ENCODE data around the gene HLF. TPM values are rescaled to one million over a fixed set of nuclear protein-coding genes. Genes with fewer than 3 reads are reported as not detected.

The HLF gene
- total RNA-seq, 2 experiments from 2014 or later: 3.4 to 3.5 TPM

GRCh38 chr17:55299890-55300289 is 35.1 kb downstream of the HLF start:
- no peaks in the 10 kb centered on the region for H3K9me3 Mint-ChIP-seq
- DNase-seq: no peak
- H3K4me1 Mint-ChIP-seq (ENCODE audit: low read depth): peaks cover 9% of the 10 kb centered on the region
- no peak overlapping the region for H3K4me3 Mint-ChIP-seq
- ChIA-PET CTCF (interaction anchor here (0.6 to 4.7 kb wide), 4 partner anchors 48 to 307 kb away, joined by 3 to 54 read pairs (median 4); no protein-coding TSS in a partner anchor), POLR2A (no interaction called here)
- H3K27ac Mint-ChIP-seq: no peak overlapping the region
- H3K36me3 Mint-ChIP-seq: no peaks in the 10 kb centered on the region
- intact Hi-C loops (cut with micrococcal nuclease): loop anchor here (5.0 kb wide), 1 partner anchor 248 kb away; no protein-coding TSS in a partner anchor
- no peaks in the 10 kb centered on the region for H3K27me3 Mint-ChIP-seq

- ChIA-PET CTCF (interaction anchor here (1.0 to 1.7 kb wide), 3 partner anchors 47 to 309 kb away, joined by 3 to 5 read pairs (median 4); no protein-coding TSS in a partner anchor), POLR2A (no interaction called here)
- no peak overlapping the region for H3K27ac Mint-ChIP-seq
- no peaks in the 10 kb centered on the region for H3K36me3 Mint-ChIP-seq
- DNase-seq: no peak
- no peaks in the 10 kb centered on the region for H3K9me3 Mint-ChIP-seq
- no peaks in the 10 kb centered on the region for H3K27me3 Mint-ChIP-seq
- peaks cover 9% of the 10 kb centered on the region for H3K4me1 Mint-ChIP-seq (ENCODE audit: low read depth)
- intact Hi-C loops (cut with micrococcal nuclease): no loop called here
- H3K4me3 Mint-ChIP-seq: no peak overlapping the region
These were observed 35.9 kb downstream of the HLF start for GRCh38 chr17:55300479-55301290.

DNA sequence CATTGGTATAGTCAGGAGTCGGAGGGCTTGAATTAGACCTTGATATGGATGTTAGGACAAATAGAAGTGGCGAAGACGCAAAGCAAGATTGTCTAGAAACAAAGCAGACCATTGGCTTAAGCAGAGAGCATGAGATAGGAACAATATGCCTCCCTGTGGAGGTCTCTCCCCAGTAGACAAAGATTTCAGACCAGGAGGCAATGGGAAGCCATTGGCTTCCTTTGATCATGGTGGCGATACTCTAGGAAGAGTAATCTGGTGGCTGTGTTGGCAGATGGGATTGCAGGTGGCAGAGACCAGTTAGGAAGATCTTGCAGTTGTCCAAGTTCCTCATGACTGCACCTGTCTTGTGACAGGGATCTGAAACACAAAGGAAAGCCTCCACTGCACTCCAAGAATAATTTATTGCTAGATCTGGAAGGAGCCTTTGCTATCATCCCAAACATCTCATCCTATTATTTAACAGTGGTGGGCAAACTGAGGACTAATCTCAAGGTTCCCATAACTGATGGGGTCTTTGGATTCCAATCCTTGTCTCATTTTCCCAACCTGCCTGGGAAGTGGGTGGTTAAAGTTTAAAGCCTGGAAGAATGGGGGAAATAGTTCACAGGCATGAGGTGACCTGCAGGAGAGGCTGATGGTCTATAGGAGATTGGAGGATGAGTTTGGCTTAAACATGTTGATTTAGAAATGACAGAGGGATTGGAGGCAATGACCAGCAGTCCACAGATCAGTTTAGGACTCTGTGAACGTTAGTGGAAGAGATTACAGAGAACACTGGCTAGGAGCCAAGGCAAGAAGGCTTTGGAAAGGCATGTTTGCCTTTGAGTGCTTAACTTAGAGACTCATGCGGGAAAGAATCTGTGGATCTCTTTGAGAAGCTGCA is 37.0 kb downstream of the HLF start:
- H3K4me3 Mint-ChIP-seq: no peak overlapping the region
- H3K9me3 Mint-ChIP-seq: no peaks in the 10 kb centered on the region
- ChIA-PET CTCF (interaction anchor here (1.3 to 4.5 kb wide), 2 partner anchors 43 to 48 kb away, joined by 3 to 56 read pairs; no protein-coding TSS in a partner anchor), POLR2A (no interaction called here)
- DNase-seq: no peak
- no peaks in the 10 kb centered on the region for H3K27me3 Mint-ChIP-seq
- H3K4me1 Mint-ChIP-seq (ENCODE audit: low read depth): peaks cover 9% of the 10 kb centered on the region
- H3K27ac Mint-ChIP-seq: no peak overlapping the region
- intact Hi-C loops (cut with micrococcal nuclease): loop anchor here (2.0 kb wide), 1 partner anchor 47 kb away; no protein-coding TSS in a partner anchor
- no peaks in the 10 kb centered on the region for H3K36me3 Mint-ChIP-seq

DNA sequence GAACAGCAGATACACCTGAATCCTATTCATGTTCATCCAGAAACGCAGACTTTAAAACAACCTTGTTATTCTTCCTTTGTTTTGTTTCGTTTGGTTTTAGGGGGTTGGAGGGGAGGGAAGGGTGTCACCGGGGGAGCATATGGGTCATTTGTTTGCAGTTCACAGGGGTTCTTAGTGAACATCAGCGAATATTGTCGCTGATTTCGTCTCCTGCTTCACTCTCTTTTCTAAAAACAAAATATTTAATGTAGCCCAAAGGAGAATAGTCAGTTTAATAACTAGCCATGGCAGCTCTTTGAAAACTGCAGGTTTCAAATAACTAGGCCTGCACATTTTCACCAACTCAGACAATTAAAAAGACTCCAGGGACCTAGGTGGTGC is 37.6 kb downstream of the HLF start:
- DNase-seq: no peak
- Mint-ChIP-seq H3K4me1 (ENCODE audit: low read depth) (peaks cover 9% of the 10 kb centered on the region), H3K9me3 (no peaks in the 10 kb centered on the region), H3K36me3 (no peaks in the 10 kb centered on the region), H3K27me3 (no peaks in the 10 kb centered on the region), H3K4me3 (no peak overlapping the region), H3K27ac (no peak overlapping the region)
- CTCF ChIA-PET: interaction anchor here (1.3 to 4.5 kb wide), 3 partner anchors 42 to 296 kb away, joined by 3 to 56 read pairs (median 3); no protein-coding TSS in a partner anchor
- POLR2A ChIA-PET: no interaction called here
- intact Hi-C loops (cut with micrococcal nuclease): loop anchor here (2.0 kb wide), 1 partner anchor 46 kb away; no protein-coding TSS in a partner anchor

DNA sequence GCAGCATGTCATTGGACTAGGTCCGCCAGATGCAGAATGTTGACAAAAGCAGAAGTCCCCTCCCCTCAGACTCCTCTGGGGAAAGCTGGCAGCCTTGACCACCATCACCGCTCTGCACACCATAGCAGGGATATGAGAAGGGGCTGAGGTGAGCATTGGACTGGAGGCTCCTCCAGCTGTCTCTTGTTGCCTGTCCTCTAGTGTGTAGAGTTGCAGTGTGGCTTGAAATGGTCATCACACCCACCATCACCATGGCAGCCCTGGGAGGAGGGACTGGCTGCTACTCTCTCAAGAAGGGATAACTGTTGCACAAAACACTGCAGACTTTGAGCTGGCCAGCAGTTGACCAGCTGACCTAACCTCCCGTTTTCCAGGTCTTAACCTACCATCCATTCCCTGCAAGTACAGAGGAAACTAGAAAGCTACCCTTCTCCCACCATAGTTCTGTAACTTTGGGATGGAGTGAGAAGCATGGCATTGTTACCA is 38.3 kb downstream of the HLF start:
- Mint-ChIP-seq H3K9me3 (no peaks in the 10 kb centered on the region), H3K27ac (no peak overlapping the region), H3K4me3 (no peak overlapping the region), H3K27me3 (peaks cover 2% of the 10 kb centered on the region), H3K36me3 (no peaks in the 10 kb centered on the region), H3K4me1 (ENCODE audit: low read depth) (peaks cover 9% of the 10 kb centered on the region)
- POLR2A ChIA-PET: interaction anchor here (0.7 kb wide), 1 partner anchor 41 kb away, joined by 3 read pairs; no protein-coding TSS in a partner anchor
- CTCF ChIA-PET: interaction anchor here (0.7 to 4.5 kb wide), 11 partner anchors 9 to 309 kb away, joined by 3 to 56 read pairs (median 3); no protein-coding TSS in a partner anchor
- intact Hi-C loops (cut with micrococcal nuclease): loop anchor here (2.0 kb wide), 1 partner anchor 46 kb away; no protein-coding TSS in a partner anchor
- DNase-seq: no peak

GRCh38 chr17:55303701-55304145 is 39.0 kb downstream of the HLF start:
- H3K4me1 Mint-ChIP-seq (ENCODE audit: low read depth): peaks cover 9% of the 10 kb centered on the region
- DNase-seq: peak; percentile 25
- peaks cover 2% of the 10 kb centered on the region for H3K27me3 Mint-ChIP-seq
- H3K4me3 Mint-ChIP-seq: no peak overlapping the region
- no peaks in the 10 kb centered on the region for H3K36me3 Mint-ChIP-seq
- intact Hi-C loops (cut with micrococcal nuclease): loop anchor here (2.0 kb wide), 1 partner anchor 45 kb away; no protein-coding TSS in a partner anchor
- ChIA-PET CTCF (interaction anchor here (0.7 to 4.5 kb wide), 11 partner anchors 9 to 310 kb away, joined by 3 to 56 read pairs (median 4); no protein-coding TSS in a partner anchor), POLR2A (interaction anchor here (0.7 kb wide), 1 partner anchor 41 kb away, joined by 3 read pairs; no protein-coding TSS in a partner anchor)
- H3K9me3 Mint-ChIP-seq: no peaks in the 10 kb centered on the region
- H3K27ac Mint-ChIP-seq: no peak overlapping the region

DNA sequence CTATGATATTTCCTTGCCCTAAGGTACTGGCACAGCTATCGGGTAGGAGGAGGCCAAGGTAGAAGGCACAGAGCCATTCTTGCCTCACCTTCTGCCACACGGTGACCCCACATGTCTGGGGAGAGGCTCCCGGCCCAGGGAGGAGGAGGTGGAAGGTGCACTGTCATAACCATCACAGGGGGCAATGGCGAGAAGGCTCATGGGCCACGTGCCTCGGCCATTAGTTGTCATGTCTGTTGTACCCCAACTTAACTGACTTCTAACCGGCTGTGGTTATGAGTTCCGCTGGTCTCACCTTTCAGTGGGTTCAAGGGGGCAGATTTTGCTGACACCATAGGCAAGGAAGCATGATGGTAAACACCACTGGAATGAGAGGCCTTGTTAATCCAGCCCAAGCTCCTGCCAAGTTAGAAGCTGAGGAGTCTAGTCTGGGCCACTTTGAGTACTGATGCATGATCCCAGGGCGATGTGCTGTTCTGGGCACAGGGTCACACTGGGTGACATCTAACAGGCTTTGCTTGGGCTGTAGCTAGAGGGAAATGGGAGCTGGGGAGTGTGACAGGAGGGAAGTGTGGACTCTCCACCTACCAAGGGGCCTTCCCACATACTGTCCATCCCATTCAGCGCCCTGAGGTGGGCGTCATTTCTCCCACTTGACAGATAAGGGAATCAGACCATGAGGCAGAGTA is 39.6 kb downstream of the HLF start:
- no peaks in the 10 kb centered on the region for H3K9me3 Mint-ChIP-seq
- no peak for DNase-seq
- peaks cover 2% of the 10 kb centered on the region for H3K27me3 Mint-ChIP-seq
- peaks cover 9% of the 10 kb centered on the region for H3K4me1 Mint-ChIP-seq (ENCODE audit: low read depth)
- no peak overlapping the region for H3K4me3 Mint-ChIP-seq
- ChIA-PET CTCF (interaction anchor here (0.6 to 4.5 kb wide), 10 partner anchors 10 to 1078 kb away, joined by 3 to 56 read pairs (median 4); no protein-coding TSS in a partner anchor), POLR2A (no interaction called here)
- no peaks in the 10 kb centered on the region for H3K36me3 Mint-ChIP-seq
- H3K27ac Mint-ChIP-seq: no peak overlapping the region
- intact Hi-C loops (cut with micrococcal nuclease): no loop called here

- Mint-ChIP-seq H3K27ac (no peak overlapping the region), H3K27me3 (peaks cover 2% of the 10 kb centered on the region), H3K36me3 (no peaks in the 10 kb centered on the region), H3K9me3 (no peaks in the 10 kb centered on the region), H3K4me1 (ENCODE audit: low read depth) (peaks cover 9% of the 10 kb centered on the region), H3K4me3 (no peak overlapping the region)
- POLR2A ChIA-PET: no interaction called here
- intact Hi-C loops (cut with micrococcal nuclease): no loop called here
- CTCF ChIA-PET: interaction anchor here (1.0 to 4.5 kb wide), 4 partner anchors 9 to 209 kb away, joined by 3 to 56 read pairs (median 7); no protein-coding TSS in a partner anchor
- no peak for DNase-seq
These were observed 40.7 kb downstream of the HLF start for GRCh38 chr17:55305321-55306087.

DNA sequence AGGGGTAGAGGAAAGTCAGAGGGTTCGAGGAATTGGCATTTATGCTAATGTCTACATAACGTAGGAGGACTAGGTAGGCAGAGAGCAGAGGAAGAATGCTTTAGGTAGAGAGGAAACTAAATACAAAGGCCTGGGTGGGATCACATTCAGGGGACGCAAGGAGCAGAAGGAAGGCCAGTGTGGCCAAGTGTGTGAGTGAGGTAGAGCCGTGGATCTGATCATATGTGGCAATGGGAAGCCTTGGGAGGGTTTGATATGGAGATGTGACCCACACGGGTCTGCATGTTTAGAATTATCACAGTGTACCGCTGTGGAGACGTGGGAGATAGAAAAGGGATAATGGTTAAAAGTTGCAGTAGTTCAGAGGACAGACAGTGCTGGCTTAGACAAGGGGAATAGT is 43.1 kb downstream of the HLF start:
- H3K9me3 Mint-ChIP-seq: no peaks in the 10 kb centered on the region
- POLR2A ChIA-PET: no interaction called here
- peaks cover 9% of the 10 kb centered on the region for H3K4me1 Mint-ChIP-seq (ENCODE audit: low read depth)
- no peak overlapping the region for H3K4me3 Mint-ChIP-seq
- no peaks in the 10 kb centered on the region for H3K36me3 Mint-ChIP-seq
- H3K27me3 Mint-ChIP-seq: peaks cover 2% of the 10 kb centered on the region
- intact Hi-C loops (cut with micrococcal nuclease): no loop called here
- DNase-seq: no peak
- CTCF ChIA-PET: interaction anchor here (1.5 kb wide), 1 partner anchor 48 kb away, joined by 5 read pairs; no protein-coding TSS in a partner anchor
- H3K27ac Mint-ChIP-seq: no peak overlapping the region

- H3K27me3 Mint-ChIP-seq: peaks cover 5% of the 10 kb centered on the region
- ChIA-PET CTCF (interaction anchor here (1.5 to 2.0 kb wide), 2 partner anchors 40 to 47 kb away, joined by 5 read pairs; no protein-coding TSS in a partner anchor), POLR2A (no interaction called here)
- H3K4me1 Mint-ChIP-seq (ENCODE audit: low read depth): peaks cover 13% of the 10 kb centered on the region
- H3K4me3 Mint-ChIP-seq: no peak overlapping the region
- intact Hi-C loops (cut with micrococcal nuclease): no loop called here
- H3K9me3 Mint-ChIP-seq: no peaks in the 10 kb centered on the region
- DNase-seq: no peak
- no peak overlapping the region for H3K27ac Mint-ChIP-seq
- H3K36me3 Mint-ChIP-seq: no peaks in the 10 kb centered on the region
These were observed 44.0 kb downstream of the HLF start for GRCh38 chr17:55308613-55309391.

All from activated CD4-positive, alpha-beta memory T cell treated with anti-CD3 and anti-CD28 coated beads for 36 hours (primary cell).